Peyer's patch (tissue), 4 donors: ENCODE data around the gene FGD1.

Source experiments
- POLR2A ChIP-seq, 2 donors: fragments of 450-650 bp; IDR thresholded peaks; one replicate each; pipeline ENCODE4 v1.5.1; 2017; ENCODE audit warnings: antibody characterized with exemption in 2 of 2, mild to moderate bottlenecking in 2 of 2, moderate library complexity in 2 of 2
- TF ChIP-seq, protein P1 (sequence below), 6 experiments: fragments of 450-650 bp in 4 of 6; fragments of 200-600 bp in 2 of 6; sonication (generic) in 1 of 6; IDR thresholded peaks; one replicate each; pipeline ENCODE4 v1.5.1; 2017 to 2019; ENCODE audit warnings: antibody characterized with exemption in 6 of 6, mild to moderate bottlenecking in 3 of 6, moderate library complexity in 1 of 6

DNA sequence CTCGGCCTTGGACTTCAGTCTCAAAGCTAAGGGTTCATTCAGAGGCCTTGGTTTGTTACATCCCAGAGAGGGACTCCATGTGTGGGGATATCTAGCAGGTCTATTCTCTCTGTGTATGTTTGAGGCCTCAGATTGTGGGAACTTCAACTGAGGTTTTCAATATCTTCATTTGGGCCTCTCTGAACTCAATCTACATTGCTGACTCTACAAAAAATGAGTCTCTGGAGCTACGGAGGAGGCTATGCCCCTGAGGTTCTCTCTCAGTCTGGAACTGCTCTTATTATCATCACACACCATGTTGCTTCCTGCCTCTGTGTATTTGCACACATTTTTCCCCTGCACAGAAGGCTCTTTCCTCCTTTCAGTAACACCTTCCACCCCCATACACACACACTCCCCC, 60.9 kb downstream of the FGD1 start:
- TF ChIP-seq, protein P1, sequence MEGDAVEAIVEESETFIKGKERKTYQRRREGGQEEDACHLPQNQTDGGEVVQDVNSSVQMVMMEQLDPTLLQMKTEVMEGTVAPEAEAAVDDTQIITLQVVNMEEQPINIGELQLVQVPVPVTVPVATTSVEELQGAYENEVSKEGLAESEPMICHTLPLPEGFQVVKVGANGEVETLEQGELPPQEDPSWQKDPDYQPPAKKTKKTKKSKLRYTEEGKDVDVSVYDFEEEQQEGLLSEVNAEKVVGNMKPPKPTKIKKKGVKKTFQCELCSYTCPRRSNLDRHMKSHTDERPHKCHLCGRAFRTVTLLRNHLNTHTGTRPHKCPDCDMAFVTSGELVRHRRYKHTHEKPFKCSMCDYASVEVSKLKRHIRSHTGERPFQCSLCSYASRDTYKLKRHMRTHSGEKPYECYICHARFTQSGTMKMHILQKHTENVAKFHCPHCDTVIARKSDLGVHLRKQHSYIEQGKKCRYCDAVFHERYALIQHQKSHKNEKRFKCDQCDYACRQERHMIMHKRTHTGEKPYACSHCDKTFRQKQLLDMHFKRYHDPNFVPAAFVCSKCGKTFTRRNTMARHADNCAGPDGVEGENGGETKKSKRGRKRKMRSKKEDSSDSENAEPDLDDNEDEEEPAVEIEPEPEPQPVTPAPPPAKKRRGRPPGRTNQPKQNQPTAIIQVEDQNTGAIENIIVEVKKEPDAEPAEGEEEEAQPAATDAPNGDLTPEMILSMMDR (IDR thresholded peaks at IDR 0.05) = no peak
- TF ChIP-seq POLR2A (IDR thresholded peaks at IDR 0.05) = no peak
